ENCODE results near the gene KCNH4. TPM values are rescaled to one million over a fixed set of nuclear protein-coding genes. Genes with fewer than 3 reads are reported as not detected.

Gene KCNH4
- total and polyA plus RNA-seq, 9 donors: 0.07 to 0.40 (median 0.12) TPM; not detected in 4

GRCh38 chr17:42166196-42166763, 14.7 kb downstream of the KCNH4 start:
- Histone ChIP-seq H3K27ac (no peak overlapping the region), H3K36me3 (no peaks in the 10 kb centered on the region), H3K4me1 (ENCODE audit: insufficient read depth) (no peaks in the 10 kb centered on the region), H3K4me3 (no peak overlapping the region), H3K9me3 (no peaks in the 10 kb centered on the region), H3K27me3 (no peaks in the 10 kb centered on the region)
- intact Hi-C loops (cut with DNase I): no loop called here
- TF ChIP-seq EP300 (IDR thresholded peaks at IDR 0.05) (no peak), POLR2A (IDR thresholded peaks at IDR 0.05) (no peak)
- TF ChIP-seq, protein P1, sequence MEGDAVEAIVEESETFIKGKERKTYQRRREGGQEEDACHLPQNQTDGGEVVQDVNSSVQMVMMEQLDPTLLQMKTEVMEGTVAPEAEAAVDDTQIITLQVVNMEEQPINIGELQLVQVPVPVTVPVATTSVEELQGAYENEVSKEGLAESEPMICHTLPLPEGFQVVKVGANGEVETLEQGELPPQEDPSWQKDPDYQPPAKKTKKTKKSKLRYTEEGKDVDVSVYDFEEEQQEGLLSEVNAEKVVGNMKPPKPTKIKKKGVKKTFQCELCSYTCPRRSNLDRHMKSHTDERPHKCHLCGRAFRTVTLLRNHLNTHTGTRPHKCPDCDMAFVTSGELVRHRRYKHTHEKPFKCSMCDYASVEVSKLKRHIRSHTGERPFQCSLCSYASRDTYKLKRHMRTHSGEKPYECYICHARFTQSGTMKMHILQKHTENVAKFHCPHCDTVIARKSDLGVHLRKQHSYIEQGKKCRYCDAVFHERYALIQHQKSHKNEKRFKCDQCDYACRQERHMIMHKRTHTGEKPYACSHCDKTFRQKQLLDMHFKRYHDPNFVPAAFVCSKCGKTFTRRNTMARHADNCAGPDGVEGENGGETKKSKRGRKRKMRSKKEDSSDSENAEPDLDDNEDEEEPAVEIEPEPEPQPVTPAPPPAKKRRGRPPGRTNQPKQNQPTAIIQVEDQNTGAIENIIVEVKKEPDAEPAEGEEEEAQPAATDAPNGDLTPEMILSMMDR (IDR thresholded peaks at IDR 0.05): no peak
- no peak for DNase-seq
- 89 to 94% (median 90%) methylated on average over 16 to 19 of the region's 19 CpGs for WGBS, 3 donors

GRCh38 chr17:42165751-42166150, 15.2 kb downstream of the KCNH4 start:
- Histone ChIP-seq H3K27ac (no peak overlapping the region), H3K27me3 (no peaks in the 10 kb centered on the region), H3K9me3 (no peaks in the 10 kb centered on the region), H3K4me1 (ENCODE audit: insufficient read depth) (no peaks in the 10 kb centered on the region), H3K4me3 (no peak overlapping the region), H3K36me3 (no peaks in the 10 kb centered on the region)
- DNase-seq: no peak
- TF ChIP-seq POLR2A (IDR thresholded peaks at IDR 0.05): no peak
- no peak for TF ChIP-seq EP300 (IDR thresholded peaks at IDR 0.05)
- TF ChIP-seq, protein P1 (IDR thresholded peaks at IDR 0.05): no peak
- WGBS, 3 donors: 82 to 85% (median 82%) methylated on average over 6 of the region's 6 CpGs
- intact Hi-C loops (cut with DNase I): no loop called here

GRCh38 chr17:42163696-42164407, 17.1 kb downstream of the KCNH4 start:
- WGBS, 3 donors: 52 to 61% (median 56%) methylated on average over 22 of the region's 22 CpGs

DNA sequence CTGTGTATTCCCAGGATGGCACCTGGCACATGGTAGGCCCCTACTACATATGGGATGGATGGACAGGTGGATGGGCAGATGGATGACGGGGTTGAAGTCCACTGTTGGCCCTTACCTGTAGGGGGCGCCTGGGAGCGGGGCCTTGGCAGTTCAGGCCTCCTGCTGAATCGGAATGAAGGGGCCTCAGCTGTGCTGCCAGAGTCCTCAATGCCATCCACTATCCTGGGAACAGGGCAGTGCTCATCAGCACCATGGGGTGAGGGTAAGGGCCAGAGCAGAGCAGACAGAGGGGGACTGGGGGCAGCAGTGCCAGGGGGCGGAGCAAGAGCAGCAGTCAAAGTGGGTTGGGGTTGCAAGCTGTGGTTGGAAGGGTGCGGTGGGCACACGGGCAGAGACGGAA, 17.8 kb downstream of the KCNH4 start:
- Histone ChIP-seq H3K27me3 (no peaks in the 10 kb centered on the region), H3K36me3 (no peaks in the 10 kb centered on the region), H3K4me1 (ENCODE audit: insufficient read depth) (no peaks in the 10 kb centered on the region), H3K4me3 (no peak overlapping the region), H3K27ac (no peak overlapping the region), H3K9me3 (no peaks in the 10 kb centered on the region)
- no peak for DNase-seq
- WGBS, 3 donors: 57 to 59% (median 59%) methylated on average over 8 of the region's 8 CpGs
- TF ChIP-seq, protein P1 (IDR thresholded peaks at IDR 0.05): no peak
- TF ChIP-seq EP300 (IDR thresholded peaks at IDR 0.05): no peak
- TF ChIP-seq POLR2A (IDR thresholded peaks at IDR 0.05): no peak
- intact Hi-C loops (cut with DNase I): no loop called here

More at GRCh38 chr17:42163696-42164407, 17.1 kb downstream of the KCNH4 start:
- intact Hi-C loops (cut with DNase I): no loop called here
- no peak overlapping the region for H3K27ac ChIP-seq
- H3K9me3 ChIP-seq: no peaks in the 10 kb centered on the region
- H3K4me3 ChIP-seq: no peak overlapping the region
- TF ChIP-seq, protein P1 (IDR thresholded peaks at IDR 0.05): no peak
- TF ChIP-seq EP300 (IDR thresholded peaks at IDR 0.05) (no peak), POLR2A (IDR thresholded peaks at IDR 0.05) (no peak)
- no peaks in the 10 kb centered on the region for H3K4me1 ChIP-seq (ENCODE audit: insufficient read depth)
- no peaks in the 10 kb centered on the region for H3K27me3 ChIP-seq
- no peak for DNase-seq
- no peaks in the 10 kb centered on the region for H3K36me3 ChIP-seq

All from ovary (tissue), 9 donors.